B cell (primary cell): ENCODE data around the gene SLC25A29. TPM values are rescaled to one million over a fixed set of nuclear protein-coding genes. Genes with fewer than 3 reads are reported as not detected.

ENCODE experiments used
- ATAC-seq: fragments of 200-7000 bp; cut with Tn5 transposase; one replicate; pipeline ENCODE4 v1.10.0; 2021; ENCODE audit warnings: low read depth, mild to moderate bottlenecking, moderate number of reproducible peaks, moderate library complexity
- CTCF ChIA-PET: fragments of 350-600 bp; sonication (Branson Sonifier 250); formaldehyde crosslinking; loops from one replicate; lab custom pipeline; 2021; ENCODE audit warnings: antibody characterized with exemption, inconsistent platforms; lab: Charles Lee
- POLR2A ChIA-PET: fragments of 350-600 bp; sonication (Branson Sonifier 250); formaldehyde crosslinking; loops from one replicate; lab custom pipeline; 2021; ENCODE audit warnings: antibody characterized with exemption; lab: Charles Lee
- DNase-seq: peaks from one replicate; pipeline ENCODE4 v3.0.0; 2013
- H2AFZ ChIP-seq: 2 replicates; pipeline ENCODE4 v1.6.1; 2012; ENCODE audit warnings: mild to moderate bottlenecking, low read depth, low read length; ENCODE audit not compliant: insufficient read depth, poor library complexity, severe bottlenecking
- H3K27ac ChIP-seq, 2 donors: 1 replicate in 1 of 2; 2 replicates in 1 of 2; pipeline ENCODE4 v1.5.1; 2012 to 2013; ENCODE audit warnings: low read length in 2 of 2, mild to moderate bottlenecking in 2 of 2, moderate library complexity in 1 of 2
- H3K27me3 ChIP-seq, 4 experiments: fragments of 200-600 bp in 1 of 4; sonication (generic) in 1 of 4; replicated peaks in 1 of 4; 1 replicate in 2 of 4; 2 replicates in 2 of 4; pipeline versions ENCODE4 v1.6.1 to v1.7.0; 2013 to 2016; ENCODE audit warnings: low read length in 3 of 4, mild to moderate bottlenecking in 2 of 4, mixed read lengths in 1 of 4, moderate library complexity in 1 of 4; ENCODE audit not compliant: insufficient read depth in 4 of 4, control insufficient read depth in 3 of 4; ENCODE audit errors: control extremely low read depth in 1 of 4
- H3K36me3 ChIP-seq, 2 experiments: replicated peaks in 1 of 2; 1 replicate in 1 of 2; 2 replicates in 1 of 2; pipeline versions ENCODE4 v1.6.1 to v1.7.1; 2013; ENCODE audit warnings: low read length in 1 of 2; ENCODE audit not compliant: insufficient read depth in 2 of 2, control insufficient read depth in 1 of 2; ENCODE audit errors: control extremely low read depth in 1 of 2, extremely low read depth in 1 of 2
- H3K4me1 ChIP-seq, 2 donors: fragments of 200-600 bp in 1 of 2; sonication (generic) in 1 of 2; 1 replicate in 1 of 2; 2 replicates in 1 of 2; pipeline versions ENCODE4 v1.5.1 to v1.6.1; 2013 to 2017; ENCODE audit warnings: low read length in 2 of 2; ENCODE audit not compliant: control insufficient read depth in 2 of 2, insufficient read depth in 2 of 2
- H3K4me2 ChIP-seq: replicated peaks from 2 replicates; pipeline ENCODE3; 2012; ENCODE audit warnings: mild to moderate bottlenecking, low read depth, low read length; ENCODE audit not compliant: poor library complexity, severe bottlenecking
- H3K4me3 ChIP-seq, 5 experiments: fragments of 200-600 bp in 1 of 5; sonication (generic) in 1 of 5; 1 replicate in 3 of 5; 2 replicates in 2 of 5; pipeline versions ENCODE4 v1.5.1 to v1.7.0; 2011 to 2016; ENCODE audit warnings: low read length in 4 of 5, mild to moderate bottlenecking in 4 of 5, low read depth in 2 of 5, control low read depth in 1 of 5, moderate library complexity in 1 of 5; ENCODE audit not compliant: insufficient read depth in 1 of 5; ENCODE audit errors: control extremely low read depth in 1 of 5, extremely low read depth in 1 of 5
- H3K79me2 ChIP-seq: fragments of 200-600 bp; sonication (generic); one replicate; pipeline ENCODE4 v1.6.0; 2016; ENCODE audit warnings: low read length; ENCODE audit not compliant: control insufficient read depth, insufficient read depth
- H3K9ac ChIP-seq: fragments of 200-600 bp; sonication (generic); 2 replicates; pipeline ENCODE4 v1.6.1; 2017; ENCODE audit warnings: mild to moderate bottlenecking, low read length, moderate library complexity
- H3K9me3 ChIP-seq, 3 donors: one replicate each; pipeline versions ENCODE4 v1.6.1 to v1.7.1; 2013; ENCODE audit warnings: low read length in 2 of 3; ENCODE audit not compliant: control insufficient read depth in 2 of 3, insufficient read depth in 1 of 3; ENCODE audit errors: control extremely low read depth in 1 of 3
- H4K20me1 ChIP-seq: 2 replicates; pipeline ENCODE4 v1.6.0; 2012; ENCODE audit warnings: mild to moderate bottlenecking, low read length; ENCODE audit not compliant: insufficient read depth, control insufficient read depth, poor library complexity, severe bottlenecking
- H3K27ac Mint-ChIP-seq: one replicate; pipeline ENCODE4 v1.8.0; 2021; ENCODE audit warnings: mixed read lengths
- H3K27me3 Mint-ChIP-seq: one replicate; pipeline ENCODE4 v1.8.0; 2021; ENCODE audit warnings: mixed read lengths
- H3K4me1 Mint-ChIP-seq: one replicate; pipeline ENCODE4 v1.8.0; 2021; ENCODE audit warnings: mixed read lengths
- H3K4me3 Mint-ChIP-seq: one replicate; pipeline ENCODE4 v1.8.0; 2021; ENCODE audit warnings: mixed read lengths
- H3K9me3 Mint-ChIP-seq: one replicate; pipeline ENCODE4 v1.8.0; 2022; ENCODE audit warnings: mixed read lengths; ENCODE audit not compliant: insufficient read depth
- EZH2 ChIP-seq: IDR thresholded peaks from 2 replicates; pipeline ENCODE4 v1.6.1; 2012; ENCODE audit warnings: borderline replicate concordance, low read depth, mild to moderate bottlenecking, moderate library complexity, low read length; ENCODE audit not compliant: insufficient read depth, poor library complexity, severe bottlenecking
- WGBS: methylation state at CpG from one replicate; pipeline ENCODE4 v1.1.5; 2013; ENCODE audit warnings: missing lambda C conversion rate; ENCODE audit not compliant: insufficient coverage; 5-methylcytosine and 5-hydroxymethylcytosine counted together
- intact Hi-C: fragments of 100-400 bp; cut with micrococcal nuclease; formaldehyde crosslinking; loops from one replicate; pipeline ENCODE4 v1.10.0; 2022
- polyA plus RNA-seq: library from polyadenylated mRNA; depleted of rRNA; stranded (reverse); fragments of >200 nt; gene quantifications from 2 replicates; pipeline ENCODE4 v1.2.3, GENCODE V29; 2012
- total RNA-seq, 2 donors: library from RNA; stranded (reverse); fragments of 120-200 nt in 1 of 2; gene quantifications; 1 replicate in 1 of 2; 2 replicates in 1 of 2; pipeline versions ENCODE4 v1.2.3 to v1.2.4, GENCODE V29; 2013 to 2022
- TF ChIP-seq, protein P1 (sequence below): fragments of 200-600 bp; IDR thresholded peaks from one replicate; pipeline ENCODE4 v1.8.0; 2022; ENCODE audit warnings: antibody characterized with exemption, mild to moderate bottlenecking

The SLC25A29 gene
- total and polyA plus RNA-seq, 2 donors (not counting 1 experiment from before 2014, with no cell fraction given), result 15.1 to 99.9 TPM

GRCh38 chr14:100246809-100247428, 59.3 kb downstream of the SLC25A29 start:
- no peaks in the 10 kb centered on the region for H3K9me3 ChIP-seq
- H3K27me3 Mint-ChIP-seq, result no peaks in the 10 kb centered on the region
- DNase-seq, result peak; percentile 55
- H3K9me3 Mint-ChIP-seq, result no peaks in the 10 kb centered on the region
- ChIA-PET POLR2A (interaction anchor here (0.6 to 0.7 kb wide), 2 partner anchors 32 to 59 kb away, joined by 4 read pairs; no protein-coding TSS in a partner anchor), CTCF (interaction anchor here (0.6 to 2.3 kb wide), 8 partner anchors 11 to 1199 kb away, joined by 3 to 7 read pairs (median 4); no protein-coding TSS in a partner anchor)
- peak overlapping the region; percentile 10 to 52 for H3K27ac ChIP-seq
- no peak overlapping the region for H2AFZ ChIP-seq
- H3K4me3 Mint-ChIP-seq, result peak overlapping the region; percentile 39
- H3K4me1 ChIP-seq, result peaks cover 48 to 60% of the 10 kb centered on the region in 2 donors
- peaks cover 100% of the 10 kb centered on the region for H3K79me2 ChIP-seq
- 0% methylated on average over 1 of the region's 3 CpGs for WGBS
- H3K9ac ChIP-seq, result no peak overlapping the region
- H3K36me3 ChIP-seq, result peaks cover 0 to 4% of the 10 kb centered on the region in 2 experiments
- H3K4me1 Mint-ChIP-seq, result peaks cover 68% of the 10 kb centered on the region
- no peaks in the 10 kb centered on the region for H3K27me3 ChIP-seq
- peak; percentile 48 for ATAC-seq
- TF ChIP-seq, protein P1, sequence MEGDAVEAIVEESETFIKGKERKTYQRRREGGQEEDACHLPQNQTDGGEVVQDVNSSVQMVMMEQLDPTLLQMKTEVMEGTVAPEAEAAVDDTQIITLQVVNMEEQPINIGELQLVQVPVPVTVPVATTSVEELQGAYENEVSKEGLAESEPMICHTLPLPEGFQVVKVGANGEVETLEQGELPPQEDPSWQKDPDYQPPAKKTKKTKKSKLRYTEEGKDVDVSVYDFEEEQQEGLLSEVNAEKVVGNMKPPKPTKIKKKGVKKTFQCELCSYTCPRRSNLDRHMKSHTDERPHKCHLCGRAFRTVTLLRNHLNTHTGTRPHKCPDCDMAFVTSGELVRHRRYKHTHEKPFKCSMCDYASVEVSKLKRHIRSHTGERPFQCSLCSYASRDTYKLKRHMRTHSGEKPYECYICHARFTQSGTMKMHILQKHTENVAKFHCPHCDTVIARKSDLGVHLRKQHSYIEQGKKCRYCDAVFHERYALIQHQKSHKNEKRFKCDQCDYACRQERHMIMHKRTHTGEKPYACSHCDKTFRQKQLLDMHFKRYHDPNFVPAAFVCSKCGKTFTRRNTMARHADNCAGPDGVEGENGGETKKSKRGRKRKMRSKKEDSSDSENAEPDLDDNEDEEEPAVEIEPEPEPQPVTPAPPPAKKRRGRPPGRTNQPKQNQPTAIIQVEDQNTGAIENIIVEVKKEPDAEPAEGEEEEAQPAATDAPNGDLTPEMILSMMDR, result no peak
- H4K20me1 ChIP-seq, result peaks cover 74% of the 10 kb centered on the region
- intact Hi-C loops, result no loop called here
- H3K4me2 ChIP-seq, result peak overlapping the region; percentile 21
- peak overlapping the region; percentile 84 for H3K27ac Mint-ChIP-seq
- no peak overlapping the region for H3K4me3 ChIP-seq

DNA sequence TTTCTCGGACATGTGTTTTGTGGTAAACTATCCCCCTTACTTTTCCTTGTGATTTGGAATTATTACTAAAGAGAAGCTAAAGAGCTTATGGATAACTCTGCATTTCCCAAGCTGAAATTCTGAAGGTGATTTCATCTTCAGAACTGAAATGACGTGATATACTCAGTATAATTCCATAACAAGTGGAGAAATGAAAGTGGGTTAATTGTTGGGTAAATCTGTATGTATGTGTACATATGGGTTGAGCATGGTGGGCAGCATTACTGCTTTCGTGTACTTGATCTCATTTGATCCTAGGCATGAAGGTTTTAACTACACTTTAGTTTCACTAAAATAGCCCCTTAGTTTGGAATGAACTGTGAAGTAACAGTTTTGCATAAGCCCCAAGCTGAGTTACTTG, 63.2 kb downstream of the SLC25A29 start:
- Histone ChIP-seq H3K4me2 (peak overlapping the region; percentile 34), H3K79me2 (peaks cover 87% of the 10 kb centered on the region), H3K9ac (no peak overlapping the region), H3K27ac (peak overlapping the region in 1 of 2 donors; percentile 86), H3K9me3 (no peaks in the 10 kb centered on the region), H3K4me1 (peaks cover 43 to 52% of the 10 kb centered on the region in 2 donors), H3K4me3 (no peak overlapping the region), H3K36me3 (no peaks in the 10 kb centered on the region), H4K20me1 (peaks cover 39% of the 10 kb centered on the region), H2AFZ (no peak overlapping the region), H3K27me3 (no peaks in the 10 kb centered on the region)
- intact Hi-C loops, result no loop called here
- TF ChIP-seq, protein P1, result no peak
- no peak for TF ChIP-seq EZH2
- no peaks in the 10 kb centered on the region for H3K27me3 Mint-ChIP-seq
- CTCF ChIA-PET, result interaction anchor here (0.5 to 2.4 kb wide), 6 partner anchors 19 to 139 kb away, joined by 3 to 6 read pairs (median 4); a partner anchor contains a TSS
- H3K27ac Mint-ChIP-seq, result peak overlapping the region; percentile 33
- ATAC-seq, result no peak
- POLR2A ChIA-PET, result interaction anchor here (0.6 to 0.8 kb wide), 2 partner anchors 21 to 125 kb away, joined by 3 to 8 read pairs; no protein-coding TSS in a partner anchor
- no CpG with 5 or more reads among the region's 3 CpGs for WGBS
- peak overlapping the region; percentile 69 for H3K4me3 Mint-ChIP-seq
- no peaks in the 10 kb centered on the region for H3K9me3 Mint-ChIP-seq
- H3K4me1 Mint-ChIP-seq, result peaks cover 56% of the 10 kb centered on the region
- DNase-seq, result no peak
